HL-60/S4 treated with retinoic acid at 250 ng/mL for 4 days and 3 days (cell line): ENCODE results near the gene OCIAD1.
"Not testable (repeated sequence)": the region's sequence is repeated elsewhere in the genome, so short reads cannot be mapped to it uniquely, and the experiment has no call there.

Experiments
- in situ Hi-C: fragments of 300-500 bp; cut with MboI; formaldehyde crosslinking; loops from 2 replicates; pipeline ENCODE4 v1.7.0; 2022; ENCODE audit warnings: low sequenced_read_pairs

OCIAD1 gene

GRCh38 chr4:48830706-48831531, at the start of gene OCIAD1:
Gene OCIAD1 (plus strand): TSS chr4:48831088. CDS start chr4:48832625, 1,537 bp downstream.
- in situ Hi-C loops: no loop called here

- in situ Hi-C loops: no loop called here
Measured at GRCh38 chr4:48781968-48782367, 48.9 kb upstream of the OCIAD1 start.

- in situ Hi-C loops: no loop called here
Measured at GRCh38 chr4:48785302-48785701, 45.6 kb upstream of the OCIAD1 start.

- in situ Hi-C loops: no loop called here
Measured at GRCh38 chr4:48786549-48786948, 44.3 kb upstream of the OCIAD1 start.

- in situ Hi-C loops: no loop called here
Measured at GRCh38 chr4:48787056-48787455, 43.8 kb upstream of the OCIAD1 start.

GRCh38 chr4:48790561-48790960, 40.3 kb upstream of the OCIAD1 start:
- in situ Hi-C loops: no loop called here

GRCh38 chr4:48791313-48791712, 39.6 kb upstream of the OCIAD1 start:
- in situ Hi-C loops: no loop called here

- in situ Hi-C loops: no loop called here
Measured at GRCh38 chr4:48792348-48793006, 38.4 kb upstream of the OCIAD1 start.

GRCh38 chr4:48795108-48795507, 35.8 kb upstream of the OCIAD1 start:
- in situ Hi-C loops: no loop called here

GRCh38 chr4:48796191-48796926, 34.5 kb upstream of the OCIAD1 start:
- in situ Hi-C loops: no loop called here

GRCh38 chr4:48796927-48797679, 33.8 kb upstream of the OCIAD1 start:
- in situ Hi-C loops: no loop called here

GRCh38 chr4:48798117-48798516, 32.8 kb upstream of the OCIAD1 start:
- in situ Hi-C loops: no loop called here

- in situ Hi-C loops: no loop called here
Measured at GRCh38 chr4:48799157-48799556, 31.7 kb upstream of the OCIAD1 start.

- in situ Hi-C loops: not testable (repeated sequence)
Measured at GRCh38 chr4:48800155-48800554, 30.7 kb upstream of the OCIAD1 start.

- in situ Hi-C loops: no loop called here
Measured at GRCh38 chr4:48801016-48801715, 29.7 kb upstream of the OCIAD1 start.

- in situ Hi-C loops: no loop called here
Measured at GRCh38 chr4:48804584-48805301, 26.1 kb upstream of the OCIAD1 start.

GRCh38 chr4:48812866-48813265, 18.0 kb upstream of the OCIAD1 start:
- in situ Hi-C loops: no loop called here

GRCh38 chr4:48813964-48814363, 16.9 kb upstream of the OCIAD1 start:
- in situ Hi-C loops: no loop called here

- in situ Hi-C loops: no loop called here
Measured at GRCh38 chr4:48815483-48815882, 15.4 kb upstream of the OCIAD1 start.

GRCh38 chr4:48816297-48816696, 14.6 kb upstream of the OCIAD1 start:
- in situ Hi-C loops: not testable (repeated sequence)
